Fibroblast of lung (primary cell): ENCODE data around the gene GUCD1.

Experiments
- CTCF ChIP-seq, 2 donors: IDR thresholded peaks in 1 of 2; conservative IDR thresholded peaks in 1 of 2; 1 replicate in 1 of 2; 2 replicates in 1 of 2; pipeline ENCODE4 v1.5.1; 2011 to 2012; ENCODE audit warnings: low read length in 2 of 2, control low read depth in 1 of 2, inconsistent platforms in 1 of 2, low read depth in 1 of 2, mild to moderate bottlenecking in 1 of 2
- EZH2 ChIP-seq: IDR thresholded peaks from 2 replicates; pipeline ENCODE4 v1.5.1; 2012; ENCODE audit warnings: low read length, control low read depth, mild to moderate bottlenecking; ENCODE audit errors: missing control alignments

GRCh38 chr22:24565077-24565476, 10.1 kb upstream of the GUCD1 start:
- TF ChIP-seq CTCF (conservative IDR thresholded peaks at IDR 0.05 in 1 of 2, IDR thresholded peaks at IDR 0.05 in 1 of 2; ENCODE audit: low read depth in 1 of 2, low read length in 2 of 2): no peak
- no peak for TF ChIP-seq EZH2
